Ecto neural progenitor cell (in vitro differentiated cells): ENCODE measurements around the gene GTF2H3.

ENCODE experiments used
- DNase-seq: peaks from one replicate; pipeline ENCODE4 v3.0.0-alpha.2; 2018; ENCODE audit warnings: low spot score

GTF2H3 gene

GRCh38 chr12:123645878-123646277 lies 12.2 kb downstream of the GTF2H3 start:
- DNase-seq = no peak

GRCh38 chr12:123648401-123648800 lies 14.8 kb downstream of the GTF2H3 start:
- no peak for DNase-seq

GRCh38 chr12:123654129-123654701 lies 20.6 kb downstream of the GTF2H3 start:
- no peak for DNase-seq

- DNase-seq = no peak
Observed at GRCh38 chr12:123655420-123655819, 21.8 kb downstream of the GTF2H3 start.

- no peak for DNase-seq
Observed at GRCh38 chr12:123656392-123656791, 22.8 kb downstream of the GTF2H3 start.

GRCh38 chr12:123657211-123657610 lies 23.6 kb downstream of the GTF2H3 start:
- DNase-seq = no peak

GRCh38 chr12:123659996-123660727 lies 26.5 kb downstream of the GTF2H3 start:
- no peak for DNase-seq

- DNase-seq = no peak
Observed at GRCh38 chr12:123667771-123668170, 34.1 kb downstream of the GTF2H3 start.

- peak; percentile 99 for DNase-seq
Observed at GRCh38 chr12:123670882-123671728, 37.5 kb downstream of the GTF2H3 start, which contains the start of gene TCTN2. Gene TCTN2, plus strand, starts transcription at chr12:123671113. Its CDS starts 128 bp downstream, at chr12:123671241.

GRCh38 chr12:123671876-123672275 lies 38.2 kb downstream of the GTF2H3 start:
- no peak for DNase-seq

- no peak for DNase-seq
Observed at GRCh38 chr12:123675436-123675835, 41.8 kb downstream of the GTF2H3 start.

- DNase-seq = no peak
Observed at GRCh38 chr12:123676616-123677320, 43.1 kb downstream of the GTF2H3 start.

GRCh38 chr12:123678981-123679380 lies 45.4 kb downstream of the GTF2H3 start:
- no peak for DNase-seq

- DNase-seq = no peak
Observed at GRCh38 chr12:123681605-123682004, 48.0 kb downstream of the GTF2H3 start.

GRCh38 chr12:123683964-123684363 lies 50.3 kb downstream of the GTF2H3 start:
- no peak for DNase-seq

GRCh38 chr12:123686636-123687190 lies 53.1 kb downstream of the GTF2H3 start:
- no peak for DNase-seq

GRCh38 chr12:123690191-123690840 lies 56.7 kb downstream of the GTF2H3 start:
- no peak for DNase-seq

- DNase-seq = no peak
Observed at GRCh38 chr12:123696207-123696606, 62.6 kb downstream of the GTF2H3 start.

GRCh38 chr12:123696646-123697045 lies 63.0 kb downstream of the GTF2H3 start:
- DNase-seq = no peak

GRCh38 chr12:123705935-123706334 lies 72.3 kb downstream of the GTF2H3 start:
- DNase-seq = no peak

GRCh38 chr12:123707466-123707865 lies 73.8 kb downstream of the GTF2H3 start:
- DNase-seq = no peak
